PC-9 (cell line): Measurements from ENCODE around the gene PCDHB5.

Source experiments
- EZH2 ChIP-seq: fragments of 200-600 bp; sonication (generic); IDR thresholded peaks from 2 replicates; pipeline ENCODE4 v1.8.0; 2017; ENCODE audit warnings: antibody characterized with exemption, low read depth
- TF ChIP-seq, protein P1 (sequence below): fragments of 200-600 bp; sonication (generic); conservative IDR thresholded peaks from 2 replicates; pipeline ENCODE4 v1.6.1; 2017; ENCODE audit warnings: mixed run types, antibody characterized with exemption, mild to moderate bottlenecking, moderate library complexity

DNA sequence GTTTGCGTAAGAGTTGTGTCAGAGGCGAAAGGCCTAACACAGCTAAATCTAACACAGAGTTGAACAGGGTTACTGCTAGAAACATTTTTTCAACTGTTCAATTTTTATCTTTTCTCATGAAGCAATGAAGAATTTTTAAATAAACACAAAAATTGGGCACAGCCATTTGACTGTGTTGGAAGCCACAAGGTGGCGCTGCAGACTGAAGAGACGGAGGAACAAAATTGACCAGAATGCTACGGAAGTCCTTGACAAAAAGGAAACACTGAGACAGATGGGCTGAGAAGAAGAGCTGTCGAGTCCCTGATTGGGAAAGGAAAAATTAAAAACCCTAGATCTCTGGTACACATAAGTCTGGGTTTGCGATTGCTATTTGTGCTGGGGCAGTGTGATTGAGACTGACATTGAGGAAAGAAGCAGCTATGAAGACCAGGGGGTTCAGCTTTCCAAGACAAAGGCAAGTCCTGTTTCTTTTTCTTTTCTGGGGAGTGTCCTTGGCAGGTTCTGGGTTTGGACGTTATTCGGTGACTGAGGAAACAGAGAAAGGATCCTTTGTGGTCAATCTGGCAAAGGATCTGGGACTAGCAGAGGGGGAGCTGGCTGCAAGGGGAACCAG, 52.0 kb downstream of the PCDHB5 start, which contains the start of gene PCDHB9:
- TF ChIP-seq, protein P1, sequence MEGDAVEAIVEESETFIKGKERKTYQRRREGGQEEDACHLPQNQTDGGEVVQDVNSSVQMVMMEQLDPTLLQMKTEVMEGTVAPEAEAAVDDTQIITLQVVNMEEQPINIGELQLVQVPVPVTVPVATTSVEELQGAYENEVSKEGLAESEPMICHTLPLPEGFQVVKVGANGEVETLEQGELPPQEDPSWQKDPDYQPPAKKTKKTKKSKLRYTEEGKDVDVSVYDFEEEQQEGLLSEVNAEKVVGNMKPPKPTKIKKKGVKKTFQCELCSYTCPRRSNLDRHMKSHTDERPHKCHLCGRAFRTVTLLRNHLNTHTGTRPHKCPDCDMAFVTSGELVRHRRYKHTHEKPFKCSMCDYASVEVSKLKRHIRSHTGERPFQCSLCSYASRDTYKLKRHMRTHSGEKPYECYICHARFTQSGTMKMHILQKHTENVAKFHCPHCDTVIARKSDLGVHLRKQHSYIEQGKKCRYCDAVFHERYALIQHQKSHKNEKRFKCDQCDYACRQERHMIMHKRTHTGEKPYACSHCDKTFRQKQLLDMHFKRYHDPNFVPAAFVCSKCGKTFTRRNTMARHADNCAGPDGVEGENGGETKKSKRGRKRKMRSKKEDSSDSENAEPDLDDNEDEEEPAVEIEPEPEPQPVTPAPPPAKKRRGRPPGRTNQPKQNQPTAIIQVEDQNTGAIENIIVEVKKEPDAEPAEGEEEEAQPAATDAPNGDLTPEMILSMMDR = peak; percentile 65
- TF ChIP-seq EZH2 = no peak
